Ovary (tissue), 10 donors: ENCODE data around the gene SRCIN1. TPM values are rescaled to one million over a fixed set of nuclear protein-coding genes. Genes with fewer than 3 reads are reported as not detected.

Experiments
- DNase-seq, 5 donors: peaks; one replicate each; pipeline ENCODE4 v3.0.0-alpha.2; 2019 to 2020
- H3K27ac ChIP-seq, 2 donors: fragments of 200-600 bp; one replicate each; pipeline versions ENCODE4 v1.5.1 to v1.8.0; 2019 to 2022
- H3K27me3 ChIP-seq: fragments of 200-600 bp; one replicate; pipeline ENCODE4 v1.8.0; 2022
- H3K36me3 ChIP-seq: fragments of 200-600 bp; sonication (generic); one replicate; pipeline ENCODE4 v1.5.1; 2019
- H3K4me1 ChIP-seq: one replicate; pipeline ENCODE4 v1.8.1; 2013; ENCODE audit warnings: mild to moderate bottlenecking, moderate library complexity; ENCODE audit not compliant: insufficient read depth
- H3K4me3 ChIP-seq: fragments of 200-600 bp; sonication (generic); one replicate; pipeline ENCODE4 v1.5.1; 2017
- H3K9me3 ChIP-seq, 2 donors: fragments of 200-600 bp in 1 of 2; sonication (generic) in 1 of 2; one replicate each; pipeline versions ENCODE4 v1.5.1 to v1.8.1; 2013 to 2019; ENCODE audit warnings: mild to moderate bottlenecking in 1 of 2, moderate library complexity in 1 of 2
- CTCF ChIP-seq, 3 donors: fragments of 450-650 bp in 2 of 3; fragments of 200-600 bp in 1 of 3; IDR thresholded peaks; one replicate each; pipeline versions ENCODE4 v1.5.1 to v1.8.0; 2016 to 2022; ENCODE audit warnings: antibody characterized with exemption in 3 of 3, mild to moderate bottlenecking in 1 of 3
- EP300 ChIP-seq: sonication (generic); formaldehyde crosslinking; IDR thresholded peaks from one replicate; pipeline ENCODE4 v1.6.1; 2017; ENCODE audit warnings: antibody characterized with exemption
- POLR2A ChIP-seq: fragments of 450-650 bp; IDR thresholded peaks from one replicate; pipeline ENCODE4 v1.6.1; 2017; ENCODE audit warnings: antibody characterized with exemption, mild to moderate bottlenecking, moderate library complexity
- WGBS, 3 donors: extraction: QIAGEN DNeasy Blood & Tissue Kit in 1 of 3; methylation state at CpG; one replicate each; pipeline versions ENCODE4 v1.1.5 to v1.1.7; 2013 to 2017; 5-methylcytosine and 5-hydroxymethylcytosine counted together
- intact Hi-C, 4 donors: fragments of 100-400 bp; cut with DNase I; formaldehyde crosslinking; loops; one replicate each; pipeline versions ENCODE4 v1.11.0 to v1.15.1; 2022 to 2023
- long read RNA-seq, 3 donors: library from polyadenylated mRNA in 2 of 3; unstranded in 2 of 3; transcript quantifications; one replicate each; pipeline ENCODE4 v2.0.0 and lab custom pipeline, GENCODE V29; 2021 to 2026
- polyA plus RNA-seq, 2 donors: library from polyadenylated mRNA; stranded (reverse); fragments of 200-250 nt in 1 of 2; fragments of 350-450 nt in 1 of 2; fragmentation: Illumina TruSeq in 1 of 2; extraction: RNeasy Lipid Tissue Mini Kit (QIAGEN cat#74804) in 1 of 2; gene quantifications; one replicate each; pipeline ENCODE4 v1.2.3, GENCODE V29; 2013 to 2014
- total RNA-seq, 7 donors: library from RNA; depleted of rRNA in 2 of 7; stranded (reverse); fragments of >200 nt in 2 of 7; fragmentation: NEBNext Ultra II Directional in 3 of 7; extraction: Animal tissue kit (Norgen Biotek cat#: 25700) in 3 of 7; gene quantifications; one replicate each; pipeline versions ENCODE4 v1.1.0 to v1.2.4, GENCODE V29; 2016 to 2023
- donor health status: DM: no; HTN: no; CAD: no; lungs with moderate emphysema.
- donor health status: DM: no; HTN: no; CAD: no.
- donor health status: Bipolar disorder and iron deficiency.
- donor health status: DM: yes; HTN: yes; CAD: no.
- donor health status: DM: no; HTN: no; CAD: no.
- donor health status: DM: yes; HTN: yes; CAD: no.

SRCIN1 gene
- total RNA-seq: 1 to 10 TPM in 5 of 7 donors, under 1 TPM in 2; 0.48 to 3.0 (median 1.2) TPM
- under 1 TPM; 0.18 to 0.57 TPM for polyA plus RNA-seq
- long read RNA-seq, donor 1: 0 reads
- long read RNA-seq, donor 2, partial matches to known transcripts: 86 of 110 reads
- long read RNA-seq, donor 2, other reads (novel, unspliced or antisense): 24 of 110 reads
- long read RNA-seq, donor 3, partial matches to known transcripts: 0 of 4 reads
- long read RNA-seq, donor 3, other reads (novel, unspliced or antisense): 4 of 4 reads

GRCh38 chr17:38605841-38606645, at the start of gene SRCIN1:
Gene SRCIN1, minus strand, starts transcription at chr17:38605952. Its CDS starts 247 bp downstream, at chr17:38605705.
- peak; percentile 24 to 74 (median 55) for DNase-seq
- intact Hi-C loops: loop anchor here in 1 of 4 donors (10.0 kb wide), 1 partner anchor 59 kb away; no protein-coding TSS in a partner anchor
- Histone ChIP-seq H3K27ac (no peak within 1 kb of the TSS), H3K9me3 (no peaks in the 10 kb centered on the region), H3K4me3 (peak within 1 kb of the TSS; percentile 41), H3K4me1 (peaks cover 6% of the 10 kb centered on the region), H3K27me3 (peaks cover 3% of the 10 kb centered on the region), H3K36me3 (no peaks in the 10 kb centered on the region)
- TF ChIP-seq EP300 (no peak), CTCF (IDR thresholded peaks at IDR 0.05) (peak in 1 of 3 donors; percentile 29)
- 1 to 4% (median 1%) methylated on average over 37 to 101 of the region's 105 CpGs for WGBS, 3 donors

- TF ChIP-seq POLR2A (no peak), CTCF (IDR thresholded peaks at IDR 0.05) (no peak), EP300 (no peak)
- no peaks in the 10 kb centered on the region for H3K36me3 ChIP-seq
- WGBS, 3 donors: 11 to 16% (median 14%) methylated on average over 21 of the region's 21 CpGs
- no peaks in the 10 kb centered on the region for H3K27me3 ChIP-seq
- peak in 1 of 5 donors; percentile 56 for DNase-seq
- no peak overlapping the region for H3K27ac ChIP-seq
- peaks cover 4% of the 10 kb centered on the region for H3K4me1 ChIP-seq
- no peak overlapping the region for H3K4me3 ChIP-seq
- no peaks in the 10 kb centered on the region for H3K9me3 ChIP-seq
- intact Hi-C loops: no loop called here
Observed at GRCh38 chr17:38654411-38655398, 49.0 kb upstream of the SRCIN1 start.

- intact Hi-C loops: no loop called here
Observed at GRCh38 chr17:38653679-38654078, 47.9 kb upstream of the SRCIN1 start.

More at GRCh38 chr17:38653679-38654078, 47.9 kb upstream of the SRCIN1 start:
- no peaks in the 10 kb centered on the region for H3K27me3 ChIP-seq
- peaks cover 4% of the 10 kb centered on the region for H3K4me1 ChIP-seq
- TF ChIP-seq POLR2A (no peak), EP300 (no peak), CTCF (IDR thresholded peaks at IDR 0.05) (no peak)
- H3K36me3 ChIP-seq: no peaks in the 10 kb centered on the region
- no peak overlapping the region for H3K4me3 ChIP-seq
- WGBS, 3 donors: 81 to 82% (median 81%) methylated on average over 5 of the region's 5 CpGs
- no peak overlapping the region for H3K27ac ChIP-seq
- H3K9me3 ChIP-seq: no peaks in the 10 kb centered on the region
- no peak for DNase-seq
